Progenitor cell of endocrine pancreas (in vitro differentiated cells): ENCODE results near the gene CPA1. TPM values are rescaled to one million over a fixed set of nuclear protein-coding genes. Genes with fewer than 3 reads are reported as not detected.

ENCODE experiments used
- DNase-seq: peaks from one replicate; pipeline ENCODE4 v3.0.0; 2021; ENCODE audit warnings: low spot score; ENCODE audit not compliant: unreplicated experiment
- H3K27ac Mint-ChIP-seq: 2 replicates; pipeline ENCODE4 v1.8.0; 2021; ENCODE audit warnings: mild to moderate bottlenecking, moderate library complexity, mixed read lengths
- H3K27me3 Mint-ChIP-seq: 2 replicates; pipeline ENCODE4 v1.8.0; 2021; ENCODE audit warnings: mixed read lengths
- H3K36me3 Mint-ChIP-seq: 2 replicates; pipeline ENCODE4 v1.8.0; 2022; ENCODE audit warnings: mixed read lengths; ENCODE audit not compliant: insufficient read depth
- H3K4me1 Mint-ChIP-seq: 2 replicates; pipeline ENCODE4 v1.8.0; 2021; ENCODE audit warnings: low read depth, mixed read lengths
- H3K4me3 Mint-ChIP-seq: 2 replicates; pipeline ENCODE4 v1.8.0; 2021; ENCODE audit warnings: low read depth, mild to moderate bottlenecking, moderate library complexity, mixed read lengths
- H3K9me3 Mint-ChIP-seq: 2 replicates; pipeline ENCODE4 v1.8.0; 2021; ENCODE audit warnings: low read depth, mixed read lengths
- CTCF ChIP-seq: fragments of 200-600 bp; sonication (generic); IDR thresholded peaks from one replicate; pipeline ENCODE4 v1.5.0; 2021; ENCODE audit warnings: antibody characterized with exemption, mild to moderate bottlenecking; ENCODE audit not compliant: unreplicated experiment
- total RNA-seq: library from RNA; stranded (reverse); gene quantifications from 2 replicates; pipeline ENCODE4 v1.2.1, GENCODE V29; 2021

The CPA1 gene
- total RNA-seq, 1 donor from 2014 or later: 17.8 TPM

GRCh38 chr7:130351791-130352090 is 28.6 kb upstream of the CPA1 start:
- Mint-ChIP-seq H3K27me3 (peaks cover 2% of the 10 kb centered on the region), H3K27ac (no peak overlapping the region), H3K36me3 (no peaks in the 10 kb centered on the region), H3K4me1 (peaks cover 29% of the 10 kb centered on the region), H3K4me3 (no peak overlapping the region), H3K9me3 (no peaks in the 10 kb centered on the region)
- no peak for DNase-seq
- TF ChIP-seq CTCF: no peak

- Mint-ChIP-seq H3K36me3 (no peaks in the 10 kb centered on the region), H3K9me3 (no peaks in the 10 kb centered on the region), H3K4me3 (no peak overlapping the region), H3K27me3 (peaks cover 2% of the 10 kb centered on the region), H3K27ac (no peak overlapping the region), H3K4me1 (peaks cover 29% of the 10 kb centered on the region)
- DNase-seq: no peak
- no peak for TF ChIP-seq CTCF
Observed at GRCh38 chr7:130352194-130353074, 27.9 kb upstream of the CPA1 start.

GRCh38 chr7:130353196-130353595 is 27.1 kb upstream of the CPA1 start:
- H3K27me3 Mint-ChIP-seq: peaks cover 2% of the 10 kb centered on the region
- H3K27ac Mint-ChIP-seq: no peak overlapping the region
- no peak overlapping the region for H3K4me3 Mint-ChIP-seq
- H3K9me3 Mint-ChIP-seq: no peaks in the 10 kb centered on the region
- H3K36me3 Mint-ChIP-seq: no peaks in the 10 kb centered on the region
- DNase-seq: no peak
- H3K4me1 Mint-ChIP-seq: peaks cover 29% of the 10 kb centered on the region
- no peak for TF ChIP-seq CTCF

- Mint-ChIP-seq H3K4me3 (no peak overlapping the region), H3K27ac (peak overlapping the region; percentile 98), H3K36me3 (peaks cover 1% of the 10 kb centered on the region), H3K4me1 (peaks cover 25% of the 10 kb centered on the region), H3K9me3 (peaks cover 7% of the 10 kb centered on the region), H3K27me3 (no peaks in the 10 kb centered on the region)
- peak; percentile 38 for DNase-seq
- TF ChIP-seq CTCF: no peak
Observed at GRCh38 chr7:130356121-130356875, 24.0 kb upstream of the CPA1 start.

GRCh38 chr7:130356876-130357611 is 23.2 kb upstream of the CPA1 start:
- Mint-ChIP-seq H3K27ac (peak overlapping the region; percentile 98), H3K36me3 (peaks cover 1% of the 10 kb centered on the region), H3K4me3 (no peak overlapping the region), H3K9me3 (peaks cover 7% of the 10 kb centered on the region), H3K4me1 (peaks cover 20% of the 10 kb centered on the region), H3K27me3 (no peaks in the 10 kb centered on the region)
- DNase-seq: no peak
- no peak for TF ChIP-seq CTCF
